ENCODE data around the gene PDE1A.
"Not testable (repeated sequence)": the region's sequence is repeated elsewhere in the genome, so short reads cannot be mapped to it uniquely, and the experiment has no call there.

The PDE1A gene

GRCh38 chr2:182410120-182410519 lies 16.7 kb downstream of the PDE1A start:
- DNase-seq (ENCODE audit: extremely low read depth in 1 of 2, low read depth in 1 of 2), result no peak

GRCh38 chr2:182406221-182406620 lies 20.6 kb downstream of the PDE1A start:
- no peak for DNase-seq (ENCODE audit: extremely low read depth in 1 of 2, low read depth in 1 of 2)

- DNase-seq (ENCODE audit: extremely low read depth in 1 of 2, low read depth in 1 of 2), result no peak
Measured at GRCh38 chr2:182404975-182405561, 21.8 kb downstream of the PDE1A start.

- no peak for DNase-seq (ENCODE audit: extremely low read depth in 1 of 2, low read depth in 1 of 2)
Measured at GRCh38 chr2:182404092-182404491, 22.7 kb downstream of the PDE1A start.

- DNase-seq (ENCODE audit: extremely low read depth in 1 of 2, low read depth in 1 of 2), result no peak
Measured at GRCh38 chr2:182393270-182393760, 33.5 kb downstream of the PDE1A start.

DNA sequence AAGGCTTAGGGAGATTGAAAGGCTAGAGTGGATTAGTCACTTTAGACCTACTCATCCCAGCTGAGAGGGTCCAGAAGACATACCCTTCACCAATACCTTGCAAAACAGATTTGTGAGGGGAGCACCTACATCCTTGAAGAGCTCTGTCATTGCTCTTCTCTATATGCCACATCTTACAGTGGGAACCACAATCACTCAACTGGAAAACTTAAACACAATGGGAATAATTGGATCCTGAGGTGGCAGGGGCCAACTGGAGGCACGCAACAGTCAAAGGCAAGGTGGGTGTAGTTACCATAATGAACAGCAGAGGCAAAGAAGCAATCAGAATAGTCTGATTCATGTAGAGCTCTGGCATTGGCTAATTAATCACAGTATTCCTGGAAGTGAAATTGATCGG lies 35.4 kb downstream of the PDE1A start:
- DNase-seq (ENCODE audit: extremely low read depth in 1 of 2, low read depth in 1 of 2), result no peak

GRCh38 chr2:182386267-182386880 lies 40.5 kb downstream of the PDE1A start:
- not testable (repeated sequence) for DNase-seq (ENCODE audit: extremely low read depth in 1 of 2, low read depth in 1 of 2)

GRCh38 chr2:182384860-182385259 lies 42.0 kb downstream of the PDE1A start:
- no peak for DNase-seq (ENCODE audit: extremely low read depth in 1 of 2, low read depth in 1 of 2)

- no peak for DNase-seq (ENCODE audit: extremely low read depth in 1 of 2, low read depth in 1 of 2)
Measured at GRCh38 chr2:182381225-182381624, 45.6 kb downstream of the PDE1A start.

DNA sequence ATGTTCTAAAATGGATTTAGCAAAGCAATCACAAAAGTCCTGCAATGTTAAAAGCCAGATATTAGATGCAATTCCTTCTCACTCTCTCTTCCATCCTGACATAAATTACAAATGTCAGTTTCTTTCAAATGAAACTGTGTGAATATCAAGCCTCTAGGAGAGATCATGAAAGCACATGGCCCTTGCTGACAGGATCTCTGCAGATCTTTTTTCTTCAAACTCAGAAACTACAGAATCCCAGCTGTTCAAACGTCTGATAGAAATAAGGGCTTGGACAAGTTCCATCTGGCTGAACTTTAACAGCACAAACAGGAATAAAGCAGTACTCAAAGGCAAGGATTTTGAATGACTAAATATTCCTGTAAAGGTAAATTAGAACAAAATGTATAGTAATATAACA lies 47.6 kb downstream of the PDE1A start:
- no peak for DNase-seq (ENCODE audit: extremely low read depth in 1 of 2, low read depth in 1 of 2)

GRCh38 chr2:182378759-182379158 lies 48.1 kb downstream of the PDE1A start:
- DNase-seq (ENCODE audit: extremely low read depth in 1 of 2, low read depth in 1 of 2), result no peak

DNA sequence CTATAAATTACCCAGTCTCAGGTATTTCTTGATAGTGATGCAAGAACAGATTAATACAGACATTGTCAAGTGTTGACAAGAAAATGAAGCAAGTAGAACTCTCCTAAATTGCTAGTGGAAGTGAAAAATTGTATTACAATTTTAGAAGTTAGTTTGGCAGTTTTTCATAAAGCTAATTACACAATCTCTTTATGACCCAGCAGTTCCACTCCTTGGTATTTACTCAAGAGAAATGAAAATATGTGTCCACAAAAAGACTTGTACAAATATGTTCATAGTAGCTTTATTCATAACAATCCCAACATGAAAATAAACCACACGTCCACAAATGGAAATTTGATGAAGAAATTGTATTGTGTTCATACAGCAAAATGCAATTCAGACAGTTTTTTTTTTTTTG lies 49.4 kb downstream of the PDE1A start:
- DNase-seq (ENCODE audit: extremely low read depth in 1 of 2, low read depth in 1 of 2), result no peak

GRCh38 chr2:182375862-182376261 lies 51.0 kb downstream of the PDE1A start:
- DNase-seq (ENCODE audit: extremely low read depth in 1 of 2, low read depth in 1 of 2), result no peak

- no peak for DNase-seq (ENCODE audit: extremely low read depth in 1 of 2, low read depth in 1 of 2)
Measured at GRCh38 chr2:182372661-182373060, 54.2 kb downstream of the PDE1A start.

GRCh38 chr2:182368996-182369395 lies 57.8 kb downstream of the PDE1A start:
- no peak for DNase-seq (ENCODE audit: extremely low read depth in 1 of 2, low read depth in 1 of 2)

DNA sequence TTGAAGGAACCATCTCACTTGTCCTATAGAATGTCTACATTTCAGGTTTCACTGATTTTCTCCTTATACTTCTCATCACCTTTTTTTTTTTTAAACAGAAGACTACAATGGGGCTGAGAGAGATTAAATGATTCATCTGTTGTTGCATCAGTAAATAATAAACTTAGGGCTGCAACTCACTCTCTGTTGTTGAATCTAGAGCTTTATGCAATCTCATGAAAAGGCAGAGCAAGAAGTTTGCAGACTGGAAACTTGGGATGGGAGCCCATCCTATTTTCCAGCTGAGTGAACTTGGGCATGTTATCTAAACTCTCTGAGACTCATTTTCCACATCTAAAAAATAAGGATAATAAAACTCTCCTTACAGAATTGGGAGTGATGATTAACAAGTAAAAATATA lies 58.4 kb downstream of the PDE1A start:
- DNase-seq (ENCODE audit: extremely low read depth in 1 of 2, low read depth in 1 of 2), result no peak

DNA sequence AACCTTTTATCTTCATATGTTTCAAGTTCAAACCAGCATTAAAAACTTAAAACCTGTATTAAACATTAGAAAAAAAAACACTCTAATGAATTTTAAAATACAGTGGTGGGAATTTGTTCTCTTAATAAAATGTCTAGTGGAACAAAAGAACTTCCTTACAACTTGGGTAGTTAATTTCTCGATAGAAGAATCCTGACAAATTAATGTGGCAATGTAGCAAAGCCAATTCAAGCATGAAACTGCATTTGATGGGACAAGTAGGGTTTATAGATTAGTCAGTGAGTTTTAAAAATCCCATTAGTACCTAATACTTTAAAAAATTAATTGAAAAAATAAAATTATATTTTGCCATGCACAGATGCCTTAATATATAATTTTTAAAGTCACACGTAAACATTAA lies 59.4 kb downstream of the PDE1A start:
- DNase-seq (ENCODE audit: extremely low read depth in 1 of 2, low read depth in 1 of 2), result no peak

DNA sequence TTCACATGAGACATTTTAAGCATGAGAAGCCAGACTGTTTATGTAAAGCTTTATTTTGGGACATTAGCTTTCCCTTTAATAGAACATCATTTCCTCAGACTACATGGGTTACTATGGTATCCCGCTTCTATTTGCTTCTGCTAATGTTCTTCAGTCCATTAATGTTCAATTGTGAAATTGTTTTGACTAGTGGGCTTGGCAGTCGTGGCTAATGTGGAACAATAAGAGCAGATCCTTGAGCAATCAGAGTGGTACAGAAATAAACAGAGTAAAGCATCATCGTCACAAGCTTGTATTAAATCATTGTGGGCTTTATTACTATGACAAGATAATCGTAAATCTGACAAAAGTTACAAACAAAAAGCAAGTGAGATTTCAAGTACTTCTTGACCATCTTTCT lies 60.2 kb downstream of the PDE1A start:
- no peak for DNase-seq (ENCODE audit: extremely low read depth in 1 of 2, low read depth in 1 of 2)

DNA sequence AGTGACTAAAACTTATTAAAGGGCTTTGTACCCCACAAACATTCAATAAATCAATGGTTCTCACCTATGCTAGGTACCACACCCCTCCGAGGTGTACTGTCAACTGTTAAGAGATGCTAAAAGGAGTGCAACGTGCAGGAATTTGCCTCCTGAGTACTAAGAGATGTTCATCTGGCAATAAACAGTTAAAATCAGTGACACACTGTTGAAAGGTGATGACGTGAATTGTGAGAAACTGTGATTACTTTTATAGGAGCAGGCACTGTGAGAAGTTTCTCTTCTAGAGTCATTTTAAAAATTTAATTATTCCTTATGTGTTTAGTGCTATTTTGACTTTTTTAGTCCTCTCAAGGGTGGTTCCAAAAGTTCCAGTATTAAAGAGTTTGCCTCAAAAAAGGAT lies 61.0 kb downstream of the PDE1A start:
- no peak for DNase-seq (ENCODE audit: extremely low read depth in 1 of 2, low read depth in 1 of 2)

GRCh38 chr2:182361477-182361876 lies 65.4 kb downstream of the PDE1A start:
- no peak for DNase-seq (ENCODE audit: extremely low read depth in 1 of 2, low read depth in 1 of 2)

DNA sequence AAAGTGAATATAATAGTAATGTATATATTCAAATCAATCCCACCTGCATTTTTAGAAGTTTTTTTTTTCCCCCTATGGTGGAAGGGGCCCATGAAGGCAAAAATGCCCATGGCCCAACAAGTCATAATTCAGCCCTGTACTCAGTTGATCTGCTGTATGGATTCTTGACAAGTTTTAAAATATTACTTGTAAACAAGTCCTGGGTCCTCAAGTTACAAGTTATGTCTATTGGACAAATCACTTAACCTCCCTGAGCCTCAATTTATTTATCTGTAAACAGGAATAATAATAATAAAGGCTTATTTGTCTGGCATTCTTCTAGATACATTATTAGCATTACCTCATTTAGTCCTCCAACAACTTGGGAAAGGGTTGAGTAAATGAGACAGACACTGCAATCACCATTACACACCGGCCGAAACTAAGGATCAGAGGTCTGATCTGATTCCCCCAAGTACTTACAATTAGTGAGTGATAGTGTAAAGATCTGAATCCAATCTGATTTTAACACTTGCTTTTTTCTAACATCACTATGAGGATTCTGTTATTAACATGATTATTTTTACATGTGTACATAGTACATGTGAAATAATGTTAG lies 66.1 kb downstream of the PDE1A start:
- no peak for DNase-seq (ENCODE audit: extremely low read depth in 1 of 2, low read depth in 1 of 2)

GRCh38 chr2:182359990-182360662 lies 66.7 kb downstream of the PDE1A start:
- DNase-seq (ENCODE audit: extremely low read depth in 1 of 2, low read depth in 1 of 2), result no peak

Data from stimulated activated CD8-positive, alpha-beta memory T cell treated with anti-CD3 and anti-CD28 coated beads, Interleukin-7, amount 100 ng/mL, for 48 hours (primary cell).